Caki2 (cell line): ENCODE data around the gene TXNRD2. TPM values are rescaled to one million over a fixed set of nuclear protein-coding genes. Genes with fewer than 3 reads are reported as not detected.

Experiments
- DNase-seq: peaks from one replicate; pipeline ENCODE4 v3.0.0-alpha.2; 2015; ENCODE audit warnings: low read depth
- in situ Hi-C: cut with HindIII; loops from 2 replicates; pipeline ENCODE4 v1.10.0; 2016; ENCODE audit warnings: low sequenced_read_pairs, low pct_unique_long_range_greater_than_20kb, mixed read lengths
- total RNA-seq: library from RNA; depleted of rRNA; stranded (reverse); fragments of >200 nt; shearing (Covaris generic); gene quantifications from 2 replicates; pipeline ENCODE4 v1.2.3, GENCODE V29; 2014; ENCODE audit warnings: low replicate concordance

TXNRD2 gene
- total RNA-seq, 1 experiment from 2014 or later, result 54.5 TPM

- in situ Hi-C loops, result no loop called here
- no peak for DNase-seq
Measured at GRCh38 chr22:19902245-19902715, 39.3 kb downstream of the TXNRD2 start.

GRCh38 chr22:19901577-19902244 lies 39.9 kb downstream of the TXNRD2 start:
- DNase-seq, result no peak
- in situ Hi-C loops, result no loop called here

DNA sequence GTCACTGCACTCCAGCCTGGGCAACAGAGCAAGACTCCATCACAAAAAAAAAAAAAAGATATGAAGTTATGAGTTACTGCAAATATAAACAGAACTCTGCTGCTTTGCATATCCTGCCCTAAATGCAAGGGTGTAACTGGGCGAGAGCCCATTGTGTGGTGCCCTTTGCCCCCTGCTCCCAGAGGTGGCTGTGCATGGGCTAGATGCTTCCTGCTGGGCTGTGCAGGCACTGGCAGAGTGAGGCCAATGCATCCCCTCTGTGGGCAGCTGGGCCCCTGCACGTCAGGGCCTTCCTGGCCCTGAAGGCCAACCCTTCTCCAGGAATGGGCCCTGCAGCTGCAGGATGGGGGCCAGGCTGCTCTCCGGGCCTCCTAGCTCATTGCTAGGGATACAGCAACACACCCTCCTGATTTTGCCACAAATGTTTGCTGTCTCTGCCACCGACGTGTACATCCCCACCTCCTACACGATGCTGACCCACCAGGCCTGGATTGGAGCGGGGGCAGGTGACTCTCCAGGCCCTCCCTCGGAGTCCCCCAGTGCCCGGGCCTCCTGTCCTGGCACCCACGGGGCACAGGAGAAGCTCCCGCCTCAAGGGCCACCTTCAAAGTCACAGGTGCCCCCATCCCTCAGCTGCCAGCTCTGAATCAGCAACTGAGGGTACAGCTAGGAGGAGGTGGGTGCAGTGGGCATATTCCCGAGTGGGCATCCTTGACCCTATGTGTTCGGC lies 40.7 kb downstream of the TXNRD2 start:
- in situ Hi-C loops, result no loop called here
- no peak for DNase-seq

GRCh38 chr22:19898831-19899567 lies 42.6 kb downstream of the TXNRD2 start:
- no peak for DNase-seq
- in situ Hi-C loops, result no loop called here

DNA sequence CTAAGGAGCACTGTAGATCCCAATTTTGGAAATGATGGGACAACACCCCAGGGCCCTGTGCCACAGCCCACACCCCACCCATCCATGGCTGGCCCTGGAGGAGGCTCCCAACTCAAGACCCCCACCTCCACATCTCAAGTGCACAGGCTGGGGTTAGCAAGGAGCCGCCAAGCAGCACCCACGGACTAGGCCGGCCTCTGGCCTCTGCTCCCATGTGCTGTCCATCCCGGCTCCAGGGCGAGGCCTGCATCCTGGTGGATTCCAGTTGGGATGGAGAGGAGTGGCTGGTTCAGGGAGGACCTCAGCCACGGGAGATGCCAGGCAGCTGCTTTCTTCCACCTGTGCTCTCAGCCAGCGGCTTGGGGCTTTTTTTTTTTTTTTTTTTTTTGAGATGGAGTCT lies 43.5 kb downstream of the TXNRD2 start:
- in situ Hi-C loops, result no loop called here
- no peak for DNase-seq

GRCh38 chr22:19897726-19898125 lies 43.9 kb downstream of the TXNRD2 start:
- in situ Hi-C loops, result no loop called here
- no peak for DNase-seq

- no peak for DNase-seq
- in situ Hi-C loops, result no loop called here
Measured at GRCh38 chr22:19896665-19897355, 44.8 kb downstream of the TXNRD2 start.

DNA sequence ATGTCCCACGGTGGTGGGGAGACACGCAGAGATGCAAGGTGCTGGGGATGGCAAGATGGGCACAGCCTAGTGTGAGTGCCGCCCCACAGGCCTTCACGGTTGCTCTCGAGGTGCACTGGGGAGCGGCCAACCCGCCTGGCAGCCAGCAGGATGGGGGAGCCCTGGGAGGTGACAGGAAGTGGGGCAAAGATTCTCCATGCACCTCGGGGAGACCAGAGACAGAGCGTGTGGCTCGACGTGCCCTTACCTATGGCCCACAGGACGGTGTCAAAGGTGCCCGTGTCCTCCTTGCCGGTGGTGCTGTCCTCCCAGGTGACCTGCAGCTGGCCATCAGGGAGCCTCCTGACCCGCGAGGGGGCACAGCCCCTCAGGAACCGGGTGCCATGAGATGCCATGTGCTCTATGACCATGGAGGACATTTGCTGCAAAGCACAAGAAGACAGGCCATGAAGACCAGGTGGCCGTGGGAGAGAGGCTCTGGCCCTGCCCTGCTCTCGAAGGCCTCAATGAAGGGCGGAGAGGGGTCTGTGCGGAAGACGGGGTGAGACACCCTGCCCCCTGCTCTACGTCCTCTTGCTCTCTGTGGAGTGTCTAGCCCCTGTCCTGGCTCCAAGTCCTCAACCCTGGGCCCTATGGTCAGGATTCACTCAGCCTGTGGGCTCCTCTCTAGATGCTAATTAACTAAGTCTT lies 46.3 kb downstream of the TXNRD2 start:
- DNase-seq, result no peak
- in situ Hi-C loops, result no loop called here

DNA sequence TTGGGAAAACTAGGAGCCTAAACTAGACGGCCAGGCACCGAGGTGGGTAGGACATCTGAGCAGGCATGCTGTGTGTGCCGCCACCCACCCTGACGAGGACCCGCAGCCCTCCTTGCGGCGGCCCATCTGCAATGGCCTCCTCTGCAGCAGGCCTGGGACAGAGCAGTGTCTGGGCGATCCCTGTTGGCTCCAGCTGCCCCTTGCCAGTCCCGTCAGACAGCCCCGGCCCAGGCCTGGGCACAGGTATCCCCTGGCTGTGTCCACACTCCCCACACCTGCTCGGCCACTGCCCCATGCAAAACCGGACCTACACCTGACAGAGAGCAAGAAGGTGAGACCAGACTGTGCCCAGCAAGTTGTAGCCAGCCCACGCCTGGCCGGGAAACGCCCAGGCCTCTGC lies 48.3 kb downstream of the TXNRD2 start:
- in situ Hi-C loops, result no loop called here
- DNase-seq, result no peak

DNA sequence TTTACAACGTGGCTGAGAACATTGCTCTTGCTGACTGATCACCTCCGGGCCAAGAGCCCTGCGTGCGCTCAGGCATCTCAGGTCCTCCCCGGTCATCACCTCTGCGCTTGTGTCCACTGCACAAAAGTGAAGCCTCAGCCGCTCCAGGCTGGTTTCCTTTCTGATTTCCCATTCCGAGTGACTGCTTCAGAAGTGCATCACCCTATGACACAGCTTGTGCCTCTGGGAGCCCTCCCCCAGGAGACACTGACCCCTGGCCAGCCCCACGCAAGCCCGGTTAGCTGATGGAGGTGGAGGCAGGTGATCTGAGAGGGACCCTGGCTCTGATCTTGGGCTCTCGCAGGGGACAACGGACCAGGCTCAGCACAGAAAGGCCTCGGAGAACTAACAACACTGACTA lies 48.7 kb downstream of the TXNRD2 start:
- in situ Hi-C loops, result no loop called here
- peak; percentile 50 for DNase-seq

- in situ Hi-C loops, result no loop called here
- DNase-seq, result no peak
Measured at GRCh38 chr22:19892257-19892879, 49.2 kb downstream of the TXNRD2 start.

- DNase-seq, result no peak
- in situ Hi-C loops, result no loop called here
Measured at GRCh38 chr22:19891317-19892256, 50.0 kb downstream of the TXNRD2 start.

- in situ Hi-C loops, result no loop called here
- DNase-seq, result no peak
Measured at GRCh38 chr22:19890502-19891316, 50.9 kb downstream of the TXNRD2 start.

DNA sequence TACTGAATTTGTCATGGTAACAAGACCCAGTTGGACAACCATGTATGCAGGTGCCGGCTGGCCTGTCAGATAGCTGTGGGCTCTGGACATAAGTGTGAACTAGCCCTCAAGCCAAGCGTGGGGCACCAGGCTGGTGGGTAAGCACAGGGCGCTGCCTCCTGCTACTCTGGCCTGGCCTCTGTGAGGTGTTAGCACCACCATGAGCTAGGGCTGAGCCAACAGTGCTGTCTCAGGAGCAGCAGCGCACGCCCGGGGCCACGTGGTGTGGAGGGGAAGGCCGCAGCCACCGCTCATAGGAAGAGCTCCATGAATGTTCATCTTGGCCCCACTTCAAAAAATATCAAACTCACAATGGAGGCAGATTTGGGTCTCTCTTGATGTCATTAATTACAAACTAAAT lies 51.7 kb downstream of the TXNRD2 start:
- in situ Hi-C loops, result no loop called here
- DNase-seq, result no peak

GRCh38 chr22:19888131-19888746 lies 53.4 kb downstream of the TXNRD2 start:
- in situ Hi-C loops, result no loop called here
- no peak for DNase-seq
